Cardiac muscle cell (in vitro differentiated cells and primary cell): Measurements from ENCODE around the gene C19orf33. TPM values are rescaled to one million over a fixed set of nuclear protein-coding genes. Genes with fewer than 3 reads are reported as not detected.

Experiments used
- DNase-seq, 2 donors: peaks; one replicate each; pipeline versions ENCODE4 v3.0.0 to v3.0.0-alpha.2; 2010 to 2017; ENCODE audit warnings: low read depth in 1 of 2, low spot score in 1 of 2
- H3K27ac ChIP-seq: fragments of 200-600 bp; sonication (generic); 2 replicates; pipeline ENCODE4 v1.5.1; 2016
- H3K27me3 ChIP-seq: fragments of 200-600 bp; sonication (generic); 2 replicates; pipeline ENCODE4 v1.6.0; 2016; ENCODE audit warnings: control low read depth
- H3K36me3 ChIP-seq: fragments of 200-600 bp; sonication (generic); 2 replicates; pipeline ENCODE4 v1.5.1; 2016; ENCODE audit warnings: control low read depth
- H3K4me1 ChIP-seq: fragments of 200-600 bp; sonication (generic); 2 replicates; pipeline ENCODE4 v1.8.1; 2017; ENCODE audit warnings: low read depth, mild to moderate bottlenecking, mixed run types
- H3K4me3 ChIP-seq: fragments of 200-600 bp; sonication (generic); 2 replicates; pipeline ENCODE4 v1.5.1; 2016; ENCODE audit warnings: mild to moderate bottlenecking
- H3K9me3 ChIP-seq: fragments of 200-600 bp; sonication (generic); 2 replicates; pipeline ENCODE4 v1.5.1; 2017; ENCODE audit warnings: low read depth, mild to moderate bottlenecking, control low read depth
- CTCF ChIP-seq: IDR thresholded peaks from 2 replicates; pipeline ENCODE4 v1.5.1; 2012; ENCODE audit warnings: low read depth, mild to moderate bottlenecking, low read length
- polyA plus RNA-seq: library from polyadenylated mRNA; unstranded; fragments of >200 nt; fragmentation: Nextera tagmentation; extraction: Ambion mirVana; gene quantifications from 2 replicates; pipeline ENCODE4 v1.2.1, GENCODE V29; 2016
- total RNA-seq: library from RNA; depleted of rRNA; stranded (reverse); fragments of >200 nt; gene quantifications from 2 replicates; pipeline ENCODE4 v1.2.3, GENCODE V29; 2016

C19orf33 gene
- total and polyA plus RNA-seq, 2 experiments from 2014 or later: 0.77 to 2.7 TPM

- peak in 1 of 2 donors; percentile 43 for DNase-seq
- Histone ChIP-seq H3K4me1 (peaks cover 3% of the 10 kb centered on the region), H3K36me3 (no peaks in the 10 kb centered on the region), H3K27me3 (peaks cover 5% of the 10 kb centered on the region), H3K9me3 (no peaks in the 10 kb centered on the region), H3K4me3 (no peak overlapping the region), H3K27ac (no peak overlapping the region)
- TF ChIP-seq CTCF: no peak
Observed at GRCh38 chr19:38298821-38299680, 5.0 kb upstream of the C19orf33 start.

GRCh38 chr19:38304352-38304865 lies 358 bp downstream of the C19orf33 start:
- no peaks in the 10 kb centered on the region for H3K9me3 ChIP-seq
- peaks cover 3% of the 10 kb centered on the region for H3K4me1 ChIP-seq
- TF ChIP-seq CTCF: no peak
- no peak overlapping the region for H3K27ac ChIP-seq
- H3K4me3 ChIP-seq: no peak overlapping the region
- no peaks in the 10 kb centered on the region for H3K36me3 ChIP-seq
- H3K27me3 ChIP-seq: peaks cover 5% of the 10 kb centered on the region
- no peak for DNase-seq

- Histone ChIP-seq H3K27me3 (peaks cover 5% of the 10 kb centered on the region), H3K9me3 (no peaks in the 10 kb centered on the region), H3K36me3 (no peaks in the 10 kb centered on the region), H3K4me1 (peaks cover 3% of the 10 kb centered on the region), H3K27ac (no peak overlapping the region), H3K4me3 (no peak overlapping the region)
- peak in 1 of 2 donors; percentile 92 for DNase-seq
- TF ChIP-seq CTCF: no peak
Observed at GRCh38 chr19:38304866-38305429, 897 bp downstream of the C19orf33 start.

GRCh38 chr19:38306236-38306635 lies 2.2 kb downstream of the C19orf33 start:
- no peak overlapping the region for H3K27ac ChIP-seq
- DNase-seq: no peak
- peaks cover 5% of the 10 kb centered on the region for H3K27me3 ChIP-seq
- H3K36me3 ChIP-seq: no peaks in the 10 kb centered on the region
- H3K4me1 ChIP-seq: peaks cover 3% of the 10 kb centered on the region
- no peak overlapping the region for H3K4me3 ChIP-seq
- H3K9me3 ChIP-seq: no peaks in the 10 kb centered on the region
- no peak for TF ChIP-seq CTCF

GRCh38 chr19:38307076-38307475 lies 3.0 kb downstream of the C19orf33 start:
- no peak for DNase-seq
- Histone ChIP-seq H3K36me3 (no peaks in the 10 kb centered on the region), H3K27me3 (peaks cover 5% of the 10 kb centered on the region), H3K4me1 (peaks cover 3% of the 10 kb centered on the region), H3K27ac (no peak overlapping the region), H3K9me3 (no peaks in the 10 kb centered on the region), H3K4me3 (no peak overlapping the region)
- TF ChIP-seq CTCF: no peak
